NOMO-1 (cell line): Measurements from ENCODE around the gene ADI1.
"Not testable (repeated sequence)": the region's sequence is repeated elsewhere in the genome, so short reads cannot be mapped to it uniquely, and the experiment has no call there.

ENCODE experiments used
- DNase-seq, 2 experiments: peaks; one replicate each; lab custom pipeline; 2025; ENCODE audit not compliant: unreplicated experiment in 2 of 2; lab: John Stamatoyannopoulos, UW

Gene ADI1

GRCh38 chr2:3494984-3495666, 24.2 kb downstream of the ADI1 start:
- no peak for DNase-seq

- no peak for DNase-seq
Observed at GRCh38 chr2:3493615-3494007, 25.7 kb downstream of the ADI1 start.

- no peak for DNase-seq
Observed at GRCh38 chr2:3492951-3493614, 26.2 kb downstream of the ADI1 start.

- not testable (repeated sequence) for DNase-seq
Observed at GRCh38 chr2:3492475-3492787, 26.9 kb downstream of the ADI1 start.

- DNase-seq = no peak
Observed at GRCh38 chr2:3491716-3492474, 27.4 kb downstream of the ADI1 start.

GRCh38 chr2:3491306-3491705, 28.0 kb downstream of the ADI1 start:
- no peak for DNase-seq

GRCh38 chr2:3490191-3491170, 28.9 kb downstream of the ADI1 start:
- DNase-seq = no peak

GRCh38 chr2:3489764-3490115, 29.6 kb downstream of the ADI1 start:
- no peak for DNase-seq

- no peak for DNase-seq
Observed at GRCh38 chr2:3488855-3489763, 30.2 kb downstream of the ADI1 start.

- DNase-seq = no peak
Observed at GRCh38 chr2:3488061-3488531, 31.2 kb downstream of the ADI1 start.

GRCh38 chr2:3487432-3487831, 31.9 kb downstream of the ADI1 start:
- no peak for DNase-seq

- no peak for DNase-seq
Observed at GRCh38 chr2:3487028-3487425, 32.3 kb downstream of the ADI1 start.

GRCh38 chr2:3486047-3487027, 33.0 kb downstream of the ADI1 start:
- DNase-seq = no peak

GRCh38 chr2:3485166-3485565, 34.2 kb downstream of the ADI1 start:
- no peak for DNase-seq

- no peak for DNase-seq
Observed at GRCh38 chr2:3483986-3484960, 35.1 kb downstream of the ADI1 start.

- no peak for DNase-seq
Observed at GRCh38 chr2:3483227-3483985, 35.9 kb downstream of the ADI1 start.

GRCh38 chr2:3482363-3482821, 36.9 kb downstream of the ADI1 start:
- DNase-seq = no peak
